Activated naive CD8-positive, alpha-beta T cell treated with anti-CD3 and anti-CD28 coated beads, Interleukin-2, amount 50 U/mL, for 16 hours (primary cell): Measurements from ENCODE around the gene ASB9.
"Not testable (repeated sequence)": the region's sequence is repeated elsewhere in the genome, so short reads cannot be mapped to it uniquely, and the experiment has no call there.

Source experiments
- DNase-seq: peaks from one replicate; pipeline ENCODE4 v3.0.0-alpha.2; 2020; ENCODE audit warnings: low read depth, low spot score

Gene ASB9

DNA sequence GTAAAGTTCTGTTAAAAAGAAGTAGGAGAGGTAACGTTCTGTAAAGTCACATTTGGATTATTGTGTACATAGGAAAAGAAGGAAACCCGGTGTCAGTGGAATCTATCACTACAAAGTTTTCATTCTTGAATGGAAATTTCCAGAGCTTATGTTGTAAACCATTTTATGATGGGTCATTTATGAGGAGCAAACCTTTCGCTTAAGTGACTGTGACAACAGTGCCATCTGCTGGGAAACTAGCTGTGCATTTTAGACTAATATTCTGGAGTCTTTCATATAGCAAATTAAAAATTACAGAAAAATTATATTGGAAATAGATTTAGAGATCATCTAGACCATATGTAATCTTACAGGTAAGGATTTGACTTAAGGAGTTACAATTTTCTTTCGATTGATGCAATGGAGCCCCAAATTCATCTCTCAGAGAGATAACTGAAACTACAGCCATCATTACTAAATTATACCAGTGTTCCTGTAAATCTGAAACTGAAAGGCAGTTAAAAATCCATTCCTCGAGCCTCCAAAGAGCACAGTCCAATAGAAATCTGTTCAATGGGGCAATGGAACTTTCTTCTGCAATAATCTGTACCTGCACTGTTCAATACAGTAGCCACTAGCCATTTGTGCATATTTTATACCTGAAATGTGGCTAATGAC lies 26.9 kb downstream of the ASB9 start:
- no peak for DNase-seq

DNA sequence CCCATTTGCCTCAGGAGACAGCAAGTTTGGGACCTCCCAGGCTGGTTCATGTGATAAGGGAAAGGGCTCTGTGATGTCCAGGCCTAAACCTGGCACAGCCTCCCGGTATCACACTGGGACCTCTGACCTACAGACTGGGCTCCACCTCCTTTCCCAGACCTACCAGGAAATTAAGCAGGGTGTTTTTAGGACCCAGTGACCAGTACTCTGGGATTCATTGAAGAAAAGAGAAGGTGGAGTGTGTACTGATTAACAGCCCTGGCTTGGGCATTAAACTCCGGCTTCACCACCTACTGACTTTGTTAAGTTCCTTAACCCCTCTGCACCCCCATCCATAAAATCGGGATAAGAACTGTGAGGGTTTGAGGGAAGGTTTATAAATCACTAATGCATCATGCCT lies 28.6 kb downstream of the ASB9 start:
- no peak for DNase-seq

DNA sequence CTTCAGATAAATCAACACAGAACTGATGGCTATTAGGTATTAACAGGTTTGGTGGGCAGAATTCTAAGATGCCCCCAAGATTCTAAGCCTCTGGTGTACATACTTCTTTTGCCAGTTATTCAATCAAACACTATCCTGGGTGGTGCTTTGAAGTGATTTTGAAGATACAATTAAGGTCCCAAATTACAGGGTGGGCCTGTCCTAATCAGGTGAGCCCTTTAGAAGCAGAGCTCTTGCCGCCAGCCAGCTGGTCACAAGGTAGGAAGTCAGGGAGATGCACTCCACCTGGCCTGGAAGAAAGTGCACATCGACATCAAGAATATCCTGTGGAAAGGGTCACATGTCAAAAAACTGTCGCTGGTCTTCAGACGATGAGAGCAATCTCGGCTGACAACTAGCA lies 29.5 kb downstream of the ASB9 start:
- DNase-seq: no peak

DNA sequence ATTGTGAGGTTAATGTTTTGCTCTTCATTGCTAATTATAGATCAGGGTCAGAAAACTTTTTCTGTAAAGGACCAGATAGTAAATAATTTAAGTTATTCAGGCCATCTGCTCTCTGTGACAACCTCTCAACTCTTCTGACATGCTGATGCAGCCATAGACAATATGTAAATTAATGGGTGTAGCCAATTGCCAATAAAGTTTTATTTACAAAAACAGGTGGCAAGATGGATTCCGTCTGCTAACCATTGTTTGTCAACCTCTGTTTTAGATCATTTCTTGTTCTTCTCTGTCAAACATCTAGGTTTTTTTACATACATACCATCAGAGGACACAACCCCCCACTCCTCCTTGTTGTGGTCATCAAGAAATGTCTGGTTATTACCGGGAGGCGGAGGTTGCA lies 33.7 kb downstream of the ASB9 start:
- DNase-seq: no peak

DNA sequence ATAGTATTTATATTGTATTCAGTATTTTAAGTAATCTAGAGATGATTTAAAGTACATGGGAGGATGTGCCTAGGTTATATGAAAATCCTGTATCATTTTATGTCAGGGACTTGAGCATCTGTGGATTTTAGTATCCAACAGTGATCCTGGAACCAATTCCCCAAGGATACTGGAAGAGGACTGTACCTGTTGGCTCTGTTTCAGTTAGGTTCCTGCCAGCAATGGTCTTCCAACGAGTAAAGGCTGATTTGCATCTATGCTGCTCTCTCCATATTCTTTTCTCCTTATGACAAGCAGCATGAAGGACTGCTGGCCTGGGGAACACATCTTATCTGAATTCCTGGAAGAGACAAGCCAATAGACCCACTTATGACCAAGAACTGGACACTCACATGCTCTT lies 34.9 kb downstream of the ASB9 start:
- no peak for DNase-seq

DNA sequence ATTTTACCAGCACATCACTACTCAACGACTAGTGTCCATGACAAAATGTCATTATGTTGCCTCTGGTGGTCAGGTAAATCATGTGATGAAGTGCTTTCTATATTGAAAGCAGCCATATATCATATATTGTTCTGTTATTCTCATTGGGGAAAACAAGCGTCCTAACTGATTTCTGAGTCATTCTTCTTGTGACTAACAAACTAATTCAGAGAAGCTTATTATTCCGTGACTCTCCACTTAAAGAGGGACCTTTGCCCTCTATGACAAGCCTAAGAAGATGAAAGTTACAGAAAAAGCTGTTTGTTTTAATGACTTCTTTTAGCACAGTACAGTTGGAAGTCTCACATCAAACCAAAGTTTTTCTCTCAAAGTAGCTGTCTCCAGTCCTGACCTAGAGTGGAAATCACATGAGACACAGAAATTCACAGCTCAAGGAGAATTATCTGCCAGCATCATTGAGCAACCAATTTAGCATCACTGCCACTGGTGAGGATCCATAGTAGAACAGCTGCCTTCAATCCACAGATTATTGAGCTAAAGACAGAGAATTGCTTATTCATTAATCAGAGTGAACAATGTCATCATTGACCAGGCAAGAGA lies 36.4 kb downstream of the ASB9 start:
- DNase-seq: no peak

DNA sequence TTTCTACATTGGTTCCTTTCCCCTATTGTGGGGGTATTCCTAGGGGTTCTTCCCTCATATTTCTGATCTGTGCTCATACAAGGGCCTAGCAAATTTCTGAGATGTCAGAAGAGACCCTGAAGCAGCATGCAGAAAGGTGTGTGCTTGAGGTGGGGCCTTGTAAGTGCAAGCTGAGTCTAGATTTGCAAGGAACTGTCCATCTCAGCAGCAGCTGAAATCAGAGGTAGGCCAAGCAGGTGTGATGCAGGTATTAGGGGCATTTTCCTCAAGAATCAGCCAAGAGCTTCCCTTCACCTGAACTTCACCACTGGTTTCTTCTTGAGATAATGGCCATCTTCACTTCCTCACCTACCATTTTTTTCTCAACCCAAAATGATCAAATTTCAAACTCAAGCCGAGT lies 45.1 kb downstream of the ASB9 start:
- DNase-seq: no peak

DNA sequence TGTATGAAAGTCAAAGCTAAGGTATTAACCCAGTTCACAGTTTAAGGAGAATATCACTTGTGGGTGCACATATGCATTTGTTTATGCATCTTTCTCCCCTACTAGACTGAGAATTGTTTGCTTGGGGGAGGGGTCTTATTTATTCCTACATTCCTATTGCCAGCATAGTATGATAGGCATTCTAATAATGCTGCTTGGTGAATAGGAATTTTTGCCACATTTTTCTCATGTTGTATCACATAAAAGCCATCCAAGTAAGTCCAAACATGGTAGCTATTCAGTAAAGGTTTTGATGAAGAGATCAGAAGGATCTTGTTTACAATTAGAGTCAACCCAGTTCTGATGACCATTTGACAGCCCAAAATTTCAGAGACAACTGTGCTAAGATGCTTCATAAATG lies 48.6 kb downstream of the ASB9 start:
- DNase-seq: no peak

DNA sequence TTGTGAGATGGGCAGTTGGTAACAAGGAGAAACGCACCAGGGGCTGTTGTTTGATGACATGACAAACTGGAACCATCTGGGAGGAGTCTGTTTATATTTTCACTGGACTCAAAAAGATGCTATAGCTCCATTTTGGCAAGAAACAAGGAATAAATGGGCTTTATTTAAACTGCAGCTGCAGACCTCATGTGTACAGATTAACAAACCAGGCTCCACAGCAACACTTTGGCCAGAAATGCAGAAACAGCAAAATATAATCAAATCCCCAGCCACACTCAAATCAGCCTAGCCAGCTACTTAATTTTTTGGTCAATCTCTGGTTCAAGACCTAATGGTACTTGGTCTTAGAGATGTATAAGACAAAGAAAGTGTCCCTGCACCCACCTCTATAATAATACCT lies 52.7 kb downstream of the ASB9 start:
- DNase-seq: no peak

DNA sequence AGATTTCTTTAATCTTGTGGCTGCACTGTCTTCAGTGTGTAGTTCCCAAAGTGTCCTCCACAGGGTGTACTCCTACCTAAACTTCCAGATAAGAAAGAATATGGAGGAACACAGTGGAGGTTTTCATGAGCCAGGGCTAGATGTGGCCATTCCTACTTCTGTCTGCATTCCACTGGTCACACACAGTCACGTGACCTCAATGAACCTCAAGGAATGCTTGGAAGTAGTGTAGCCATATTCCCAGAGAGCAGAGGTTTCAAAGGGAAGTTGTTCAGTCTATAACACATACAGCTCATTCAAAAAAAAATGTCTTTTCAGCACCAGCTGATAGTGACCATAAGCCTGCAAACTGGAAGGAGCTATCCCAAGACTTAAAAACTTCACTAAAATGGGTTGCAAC lies 53.6 kb downstream of the ASB9 start:
- DNase-seq: no peak

DNA sequence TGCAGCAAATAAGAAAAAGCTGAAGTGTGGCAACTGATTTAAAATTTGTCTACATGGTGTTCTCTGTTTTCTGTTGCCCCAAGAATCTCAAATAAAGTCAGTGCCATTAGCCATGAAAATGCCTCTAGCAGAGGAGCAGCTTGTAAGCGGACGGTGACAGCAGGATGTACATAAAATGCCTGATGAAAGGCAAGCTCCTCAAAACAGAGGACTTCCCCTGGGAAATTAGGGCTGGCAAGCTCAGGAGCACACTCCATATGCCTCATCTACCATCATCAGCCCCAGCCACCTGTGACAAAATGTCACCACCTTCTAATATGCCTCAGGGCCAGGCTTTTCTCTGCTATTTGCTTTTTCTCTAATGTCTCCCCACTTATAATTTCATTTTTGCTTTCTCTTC lies 54.5 kb downstream of the ASB9 start:
- DNase-seq: no peak

DNA sequence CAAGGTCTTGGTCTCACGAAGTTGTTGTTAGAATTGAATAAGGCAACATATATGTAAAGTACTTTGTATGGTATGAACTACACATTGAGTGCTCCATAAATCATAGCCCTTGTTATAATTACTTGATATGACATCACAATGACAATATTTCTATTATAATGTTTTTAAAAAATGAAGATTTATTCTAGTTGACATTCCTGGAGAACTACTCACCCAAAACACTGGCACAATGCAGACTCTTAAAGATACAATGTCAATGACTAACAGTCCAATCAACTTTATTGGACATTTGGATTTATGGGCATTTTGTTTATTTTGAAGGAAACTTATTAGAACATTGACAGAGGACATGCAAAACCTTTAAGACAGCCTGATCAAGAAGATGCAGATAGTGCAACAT lies 55.3 kb downstream of the ASB9 start:
- DNase-seq: no peak

DNA sequence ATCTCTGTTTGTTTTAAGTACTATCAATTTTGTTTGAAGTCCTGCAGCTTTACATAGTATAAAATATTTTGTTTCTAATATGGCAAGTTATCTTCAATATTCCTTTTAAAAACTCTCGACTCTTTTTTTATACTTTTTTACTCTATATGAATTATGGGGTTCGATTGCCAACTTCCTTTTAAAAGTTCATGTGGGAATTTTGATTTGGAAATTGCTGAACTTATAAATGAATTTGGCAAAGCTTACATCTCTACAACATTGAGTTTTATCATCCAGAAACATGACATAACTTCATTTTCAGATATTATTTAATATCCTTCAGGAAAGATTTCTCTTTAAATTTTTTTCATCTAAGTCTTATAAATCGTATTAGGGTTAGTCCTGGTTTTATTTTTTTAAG lies 60.8 kb downstream of the ASB9 start:
- no peak for DNase-seq

DNA sequence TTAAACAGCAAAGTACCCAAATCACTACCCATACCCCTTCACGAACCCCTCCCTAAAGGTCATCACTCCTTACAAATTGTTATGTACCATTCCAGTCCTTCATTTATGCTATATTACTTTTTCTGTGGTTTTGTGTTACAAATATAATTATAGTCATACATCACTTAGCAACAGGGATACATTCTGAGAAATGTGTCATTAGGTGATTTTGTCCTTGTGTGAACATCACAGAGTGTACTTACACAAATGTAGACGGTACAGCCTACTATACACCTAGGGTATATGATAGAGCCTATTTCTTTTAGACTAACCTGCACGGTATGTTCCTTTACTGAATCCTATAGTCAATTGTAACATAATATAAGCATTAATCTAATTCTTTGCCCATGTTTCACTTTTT lies 61.9 kb downstream of the ASB9 start:
- no peak for DNase-seq

DNA sequence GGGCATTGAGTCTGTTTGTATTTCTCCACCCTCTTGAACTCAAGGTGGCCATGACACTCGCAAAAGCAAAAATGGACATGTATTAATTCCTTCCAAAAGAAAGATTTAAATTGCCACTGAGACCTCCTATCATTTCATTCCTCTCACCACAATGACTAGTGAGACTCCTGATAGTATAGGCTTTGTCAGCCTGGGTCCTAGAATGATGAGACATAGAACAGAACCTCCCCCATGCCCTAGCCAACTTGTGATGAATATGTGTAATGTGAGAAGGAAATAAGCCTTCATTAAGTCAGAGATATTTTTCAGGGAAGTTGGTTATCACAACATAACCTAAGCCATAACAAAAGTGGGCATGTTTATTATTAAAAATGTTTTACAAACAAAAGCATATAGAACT lies 62.5 kb downstream of the ASB9 start:
- DNase-seq: no peak

DNA sequence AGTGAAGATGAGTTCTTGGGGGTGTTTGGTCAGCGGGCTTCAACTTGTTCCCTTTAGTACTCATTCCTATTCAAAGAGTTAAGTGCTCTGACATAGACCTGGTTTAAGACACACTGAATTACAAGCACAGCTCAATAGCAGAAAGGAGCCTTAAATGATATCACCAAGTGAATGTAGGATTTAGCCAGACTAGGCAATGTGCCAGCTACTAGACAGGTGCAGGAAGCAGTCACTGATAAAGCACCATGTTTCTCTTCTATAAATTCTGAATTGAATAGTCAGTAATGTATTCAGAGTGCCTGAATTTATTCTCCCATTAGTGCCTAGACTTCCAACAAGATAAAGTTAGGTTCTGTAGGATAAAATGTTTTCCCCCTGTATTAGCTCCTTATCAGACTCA lies 63.6 kb downstream of the ASB9 start:
- DNase-seq: no peak

DNA sequence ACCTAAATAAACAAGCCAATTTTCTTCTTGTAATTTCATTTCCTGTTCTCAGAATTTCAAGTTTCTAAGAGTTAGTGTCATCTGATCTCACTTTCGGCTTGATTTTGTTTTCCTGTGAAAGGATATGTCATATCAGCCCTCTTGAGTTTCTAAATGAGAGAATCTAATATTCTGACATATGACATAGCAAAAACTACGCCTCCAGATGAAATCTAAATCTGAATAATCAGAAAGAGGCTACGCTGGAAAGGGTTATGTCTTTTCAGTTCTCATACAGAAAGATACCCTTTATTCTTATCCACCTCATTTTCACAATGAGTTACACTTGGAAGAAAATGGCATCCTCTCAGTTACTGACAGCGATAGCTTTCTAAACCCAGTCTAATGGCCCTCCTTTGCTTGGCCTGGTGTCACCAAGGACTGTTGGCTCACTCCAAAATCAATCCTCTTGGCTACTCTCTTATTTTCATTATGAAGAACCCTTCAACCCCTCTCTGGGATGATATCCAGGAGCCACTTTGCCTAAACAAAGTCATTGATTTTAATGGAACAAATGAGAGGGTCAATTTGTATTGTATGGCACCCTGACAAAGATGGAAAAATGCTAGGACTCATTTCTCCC lies 65.6 kb downstream of the ASB9 start:
- no peak for DNase-seq

DNA sequence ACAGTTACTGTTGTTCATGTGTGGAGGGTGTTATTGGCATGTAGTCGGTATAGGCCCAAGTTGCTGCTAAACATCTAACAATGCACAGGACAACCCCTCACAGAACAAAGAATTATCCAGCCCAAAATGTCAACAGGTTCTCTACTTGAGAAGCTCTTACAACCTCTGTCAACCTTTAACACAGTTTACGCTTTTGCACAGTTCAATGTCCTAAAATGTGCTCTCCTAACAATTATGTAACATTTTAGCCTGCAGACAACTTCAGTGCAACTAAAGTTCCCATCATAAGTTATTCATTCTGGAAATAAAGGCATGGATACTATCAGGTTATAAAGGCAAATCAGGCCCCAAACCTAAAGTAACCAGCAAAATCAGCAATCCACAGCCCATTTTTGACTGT lies 66.2 kb downstream of the ASB9 start:
- DNase-seq: no peak

DNA sequence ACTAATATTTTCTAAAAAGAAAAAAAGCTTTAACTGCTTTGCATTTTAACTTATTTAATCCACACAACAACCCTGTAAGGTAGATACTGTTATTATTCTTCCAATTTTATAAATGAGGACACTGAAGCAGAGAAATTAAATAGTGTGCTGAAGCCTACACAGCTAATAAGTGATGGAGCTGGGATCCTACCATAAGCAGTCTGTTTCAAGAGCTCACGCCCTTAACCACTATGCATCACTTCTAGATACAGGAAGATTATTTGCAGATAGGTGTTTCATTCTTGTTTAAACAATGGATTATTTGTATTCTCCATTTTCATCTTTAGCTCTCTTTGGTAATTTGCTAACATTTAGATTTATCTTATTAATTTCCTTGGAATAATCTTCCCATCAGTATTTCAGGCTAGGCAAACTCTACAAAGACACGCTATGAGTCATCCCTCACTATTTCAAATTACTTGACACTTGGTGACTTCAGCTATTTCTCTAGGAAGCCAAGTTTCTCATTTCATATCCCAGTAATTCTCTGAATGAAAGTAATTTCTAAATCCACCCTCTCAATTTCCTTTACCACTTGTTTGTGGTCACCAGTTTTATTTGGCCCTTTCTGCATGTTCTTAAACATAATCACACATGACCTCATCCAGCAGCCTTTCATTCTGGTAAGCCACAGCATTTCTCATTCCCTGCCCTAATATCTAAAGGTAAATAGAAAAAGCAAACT lies 67.3 kb downstream of the ASB9 start:
- DNase-seq: no peak

DNA sequence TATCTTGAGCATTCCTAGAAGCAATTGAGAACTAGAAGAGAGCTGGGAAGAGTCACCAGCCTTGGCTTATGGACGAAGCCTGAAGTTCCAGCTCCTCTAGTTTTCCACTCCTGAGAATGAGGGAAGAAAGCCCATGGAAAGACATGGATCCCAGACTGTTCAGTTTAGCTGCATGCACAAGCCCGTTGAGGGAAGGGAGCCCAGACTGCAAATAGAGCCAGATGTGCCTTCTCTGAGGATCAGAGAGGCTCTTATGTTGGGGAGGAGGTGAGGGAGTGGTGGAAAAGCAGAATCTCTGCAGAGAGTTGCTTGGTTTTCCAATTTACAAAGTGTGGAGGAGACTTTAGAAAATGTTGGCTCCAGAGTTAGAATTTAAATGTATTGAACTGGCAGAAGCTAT lies 69.0 kb downstream of the ASB9 start:
- DNase-seq: no peak

DNA sequence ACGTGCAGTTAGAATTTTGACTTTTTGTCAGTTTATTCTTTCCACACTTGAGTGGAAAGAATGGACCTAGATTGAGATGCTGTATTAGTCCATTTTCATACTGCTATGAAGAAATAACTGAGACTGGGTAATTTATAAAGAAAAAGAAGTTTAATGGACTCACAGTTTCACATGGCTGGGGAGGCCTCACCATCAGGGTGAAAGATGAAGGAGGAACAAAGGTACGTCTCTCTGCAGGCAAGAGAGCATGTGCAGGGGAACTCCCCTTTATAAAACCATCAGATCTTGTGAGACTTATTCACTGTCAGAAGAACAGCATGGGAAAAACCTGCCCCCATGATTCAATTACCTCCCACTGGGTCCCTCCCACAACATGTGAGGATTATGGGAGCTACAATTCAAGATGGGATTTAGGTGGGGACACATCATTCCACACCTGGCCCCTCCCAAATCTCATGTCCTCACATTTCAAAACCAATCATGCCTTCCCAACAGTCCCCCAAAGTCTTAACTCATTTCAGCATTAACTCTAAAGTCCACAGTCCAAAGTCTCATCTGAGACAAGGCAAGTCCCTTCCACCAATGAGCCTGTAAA lies 71.2 kb downstream of the ASB9 start:
- DNase-seq: not testable (repeated sequence)

DNA sequence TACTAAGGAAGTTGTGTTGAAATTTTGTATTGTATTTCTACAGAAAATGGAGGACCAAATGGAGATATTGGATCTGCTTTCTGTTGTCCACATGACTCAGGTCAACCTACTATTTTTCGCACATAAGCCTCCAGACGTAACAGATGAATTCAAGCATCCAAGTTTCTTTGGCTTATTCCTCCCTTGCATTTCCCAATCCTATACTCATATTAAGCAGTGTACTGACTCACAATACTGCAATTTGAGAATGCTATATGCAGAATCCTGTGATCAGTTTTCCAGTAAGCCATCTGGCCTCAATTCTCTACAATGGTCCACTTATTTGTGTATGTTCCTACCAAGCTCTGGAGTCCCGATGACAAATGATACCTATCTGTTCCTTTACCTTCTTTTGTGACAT lies 75.7 kb downstream of the ASB9 start:
- no peak for DNase-seq
